ENCODE measurements around the gene TRIM71.

GRCh38 chr3:32820971-32821685 is 3.3 kb downstream of the TRIM71 start:
- no peak for TF ChIP-seq CTCF (IDR thresholded peaks at IDR 0.05)
- TF ChIP-seq POLR2AphosphoS5 (IDR thresholded peaks at IDR 0.05): no peak

All from prostate gland (tissue), 2 donors.